ENCODE measurements around the gene RSAD1.

The RSAD1 gene

GRCh38 chr17:50466371-50467113, 12.1 kb upstream of the RSAD1 start:
- Histone ChIP-seq H3K9me3 (ENCODE audit: insufficient read depth, low read length) (no peaks in the 10 kb centered on the region), H3F3A (ENCODE audit: insufficient read depth) (no peaks in the 10 kb centered on the region), H3K4me2 (ENCODE audit: low read depth, low read length, poor library complexity, severe bottlenecking) (no peak overlapping the region), H3K9me2 (replicated peaks; ENCODE audit: insufficient read depth, low read length) (no peaks in the 10 kb centered on the region), H3K27ac (ENCODE audit: low read depth, low read length) (no peak overlapping the region), H4K20me1 (ENCODE audit: low read depth, low read length) (no peaks in the 10 kb centered on the region), H3K4me3 (ENCODE audit: insufficient read depth, low read length, poor library complexity, severe bottlenecking) (no peak overlapping the region), H3K27me3 (ENCODE audit: low read length) (no peaks in the 10 kb centered on the region), H3K36me3 (ENCODE audit: low read length) (no peaks in the 10 kb centered on the region), H2AFZ (ENCODE audit: low read depth, low read length, severe bottlenecking) (no peak overlapping the region), H3K9ac (ENCODE audit: low read length) (no peak overlapping the region), H3K79me2 (ENCODE audit: insufficient read depth, low read length) (no peaks in the 10 kb centered on the region)
- TF ChIP-seq, protein P1, sequence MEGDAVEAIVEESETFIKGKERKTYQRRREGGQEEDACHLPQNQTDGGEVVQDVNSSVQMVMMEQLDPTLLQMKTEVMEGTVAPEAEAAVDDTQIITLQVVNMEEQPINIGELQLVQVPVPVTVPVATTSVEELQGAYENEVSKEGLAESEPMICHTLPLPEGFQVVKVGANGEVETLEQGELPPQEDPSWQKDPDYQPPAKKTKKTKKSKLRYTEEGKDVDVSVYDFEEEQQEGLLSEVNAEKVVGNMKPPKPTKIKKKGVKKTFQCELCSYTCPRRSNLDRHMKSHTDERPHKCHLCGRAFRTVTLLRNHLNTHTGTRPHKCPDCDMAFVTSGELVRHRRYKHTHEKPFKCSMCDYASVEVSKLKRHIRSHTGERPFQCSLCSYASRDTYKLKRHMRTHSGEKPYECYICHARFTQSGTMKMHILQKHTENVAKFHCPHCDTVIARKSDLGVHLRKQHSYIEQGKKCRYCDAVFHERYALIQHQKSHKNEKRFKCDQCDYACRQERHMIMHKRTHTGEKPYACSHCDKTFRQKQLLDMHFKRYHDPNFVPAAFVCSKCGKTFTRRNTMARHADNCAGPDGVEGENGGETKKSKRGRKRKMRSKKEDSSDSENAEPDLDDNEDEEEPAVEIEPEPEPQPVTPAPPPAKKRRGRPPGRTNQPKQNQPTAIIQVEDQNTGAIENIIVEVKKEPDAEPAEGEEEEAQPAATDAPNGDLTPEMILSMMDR (IDR thresholded peaks at IDR 0.05; ENCODE audit: insufficient read depth, low read length, poor library complexity, severe bottlenecking), result no peak
- TF ChIP-seq EZH2phosphoT487 (conservative IDR thresholded peaks at IDR 0.05; ENCODE audit: low read length), result no peak

DNA sequence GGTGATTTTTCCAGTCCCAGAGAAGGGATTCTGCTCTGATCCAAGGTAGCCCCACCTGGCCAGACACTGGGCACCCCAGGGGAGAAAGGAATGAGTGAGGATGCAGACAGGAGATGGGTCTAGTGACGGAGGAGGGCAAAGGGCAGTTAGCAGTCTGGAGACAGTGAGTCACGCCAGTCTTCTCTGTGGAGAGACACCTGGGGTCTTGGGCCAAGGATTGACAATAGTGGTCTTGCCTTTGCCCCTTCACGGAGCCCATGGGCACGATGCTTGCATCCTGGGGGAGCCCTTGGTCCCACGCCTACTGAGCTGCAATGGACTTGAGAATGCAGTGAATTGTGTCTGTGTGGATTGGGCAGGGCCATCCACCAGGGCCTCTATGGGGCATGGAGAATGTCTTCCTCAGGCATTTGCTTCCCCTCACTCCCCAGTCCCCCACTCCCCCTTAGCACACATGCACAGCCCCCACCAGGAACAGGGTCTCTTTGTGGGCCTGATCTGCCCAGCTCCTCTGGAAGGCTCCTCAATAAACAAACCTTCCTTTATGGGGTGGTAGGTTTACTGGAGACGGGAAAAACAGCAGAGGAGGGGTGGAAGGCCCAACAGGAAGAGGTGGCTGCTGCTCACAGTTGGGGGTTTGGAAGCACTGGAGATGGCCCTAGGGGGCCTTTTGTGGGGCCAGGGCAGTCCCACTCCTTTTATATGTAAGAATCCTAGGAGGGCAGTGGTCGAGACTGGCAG, 11.4 kb upstream of the RSAD1 start:
- Histone ChIP-seq H3K4me2 (ENCODE audit: low read depth, low read length, poor library complexity, severe bottlenecking) (no peak overlapping the region), H3K27ac (ENCODE audit: low read depth, low read length) (no peak overlapping the region)
- TF ChIP-seq EZH2phosphoT487 (conservative IDR thresholded peaks at IDR 0.05; ENCODE audit: low read length), result no peak
- TF ChIP-seq, protein P1 (IDR thresholded peaks at IDR 0.05; ENCODE audit: insufficient read depth, low read length, poor library complexity, severe bottlenecking), result no peak

DNA sequence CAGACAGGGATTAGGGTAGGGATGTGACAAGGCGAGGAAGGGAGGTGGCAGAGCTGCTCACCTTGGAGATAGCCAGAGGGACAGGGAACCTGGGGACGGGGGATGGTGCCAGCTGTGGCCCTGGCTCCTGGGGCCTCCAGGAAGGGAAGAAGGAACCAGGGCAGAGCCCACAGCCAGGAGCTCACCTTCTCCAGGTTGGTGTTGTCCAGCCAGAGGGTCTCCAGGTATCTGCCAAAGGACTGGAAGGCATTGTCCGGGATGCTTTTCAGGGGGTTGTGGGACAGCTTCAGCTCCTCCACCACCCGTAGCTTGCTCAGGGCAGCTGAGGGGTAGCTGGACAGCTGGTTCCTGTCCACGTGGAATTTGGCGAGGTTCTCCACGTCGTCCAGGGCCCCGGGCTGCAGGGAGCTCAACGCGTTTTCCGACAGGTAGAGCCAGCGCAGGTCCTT, 10.8 kb upstream of the RSAD1 start:
- Histone ChIP-seq H3K4me3 (ENCODE audit: insufficient read depth, low read length, poor library complexity, severe bottlenecking) (no peak overlapping the region), H4K20me1 (ENCODE audit: low read depth, low read length) (no peaks in the 10 kb centered on the region), H3K9ac (ENCODE audit: low read length) (no peak overlapping the region), H3K9me2 (replicated peaks; ENCODE audit: insufficient read depth, low read length) (no peaks in the 10 kb centered on the region), H3K27me3 (ENCODE audit: low read length) (no peaks in the 10 kb centered on the region), H3K4me2 (ENCODE audit: low read depth, low read length, poor library complexity, severe bottlenecking) (no peak overlapping the region), H3K9me3 (ENCODE audit: insufficient read depth, low read length) (no peaks in the 10 kb centered on the region), H3K79me2 (ENCODE audit: insufficient read depth, low read length) (no peaks in the 10 kb centered on the region), H3K36me3 (ENCODE audit: low read length) (no peaks in the 10 kb centered on the region), H3F3A (ENCODE audit: insufficient read depth) (no peaks in the 10 kb centered on the region), H2AFZ (ENCODE audit: low read depth, low read length, severe bottlenecking) (no peak overlapping the region), H3K27ac (ENCODE audit: low read depth, low read length) (no peak overlapping the region)
- TF ChIP-seq EZH2phosphoT487 (conservative IDR thresholded peaks at IDR 0.05; ENCODE audit: low read length), result no peak
- TF ChIP-seq, protein P1 (IDR thresholded peaks at IDR 0.05; ENCODE audit: insufficient read depth, low read length, poor library complexity, severe bottlenecking), result no peak

More for the DNA sequence above, 11.4 kb upstream of the RSAD1 start:
- no peaks in the 10 kb centered on the region for H3K27me3 ChIP-seq (ENCODE audit: low read length)
- no peaks in the 10 kb centered on the region for H4K20me1 ChIP-seq (ENCODE audit: low read depth, low read length)
- no peaks in the 10 kb centered on the region for H3K9me2 ChIP-seq (replicated peaks; ENCODE audit: insufficient read depth, low read length)
- H3K9me3 ChIP-seq (ENCODE audit: insufficient read depth, low read length), result no peaks in the 10 kb centered on the region
- no peak overlapping the region for H2AFZ ChIP-seq (ENCODE audit: low read depth, low read length, severe bottlenecking)
- no peaks in the 10 kb centered on the region for H3K36me3 ChIP-seq (ENCODE audit: low read length)
- no peaks in the 10 kb centered on the region for H3F3A ChIP-seq (ENCODE audit: insufficient read depth)
- no peak overlapping the region for H3K9ac ChIP-seq (ENCODE audit: low read length)
- no peaks in the 10 kb centered on the region for H3K79me2 ChIP-seq (ENCODE audit: insufficient read depth, low read length)
- H3K4me3 ChIP-seq (ENCODE audit: insufficient read depth, low read length, poor library complexity, severe bottlenecking), result no peak overlapping the region
